GM06990 (cell line): ENCODE data around the gene TENM3.

Source experiments
- DNase-seq: peaks from one replicate; pipeline ENCODE4 v3.0.0-alpha.2; 2011; ENCODE audit not compliant: insufficient read length; ENCODE audit errors: extremely low read depth
- H3K27me3 ChIP-seq: replicated peaks from 2 replicates; pipeline ENCODE4 v1.6.0; 2011; ENCODE audit warnings: low read length; ENCODE audit not compliant: control insufficient read depth, insufficient read depth
- H3K36me3 ChIP-seq: 2 replicates; pipeline ENCODE4 v1.5.1; 2011; ENCODE audit warnings: low read length; ENCODE audit not compliant: control insufficient read depth, insufficient read depth
- H3K4me3 ChIP-seq: replicated peaks from 2 replicates; pipeline ENCODE4 v1.5.1; 2011; ENCODE audit warnings: low read depth, mild to moderate bottlenecking, control low read depth, low read length
- CTCF ChIP-seq: IDR thresholded peaks from 2 replicates; pipeline ENCODE4 v1.5.1; 2011; ENCODE audit warnings: low read length, control low read depth, mild to moderate bottlenecking, inconsistent platforms; ENCODE audit not compliant: insufficient read depth, poor library complexity, severe bottlenecking

Gene TENM3

GRCh38 chr4:182827954-182828353 lies 584.8 kb downstream of the TENM3 start:
- no peak for TF ChIP-seq CTCF
- DNase-seq, result no peak
- Histone ChIP-seq H3K27me3 (no peaks in the 10 kb centered on the region), H3K4me3 (no peak overlapping the region), H3K36me3 (no peaks in the 10 kb centered on the region)

GRCh38 chr4:182828360-182829025 lies 585.3 kb downstream of the TENM3 start:
- Histone ChIP-seq H3K27me3 (no peaks in the 10 kb centered on the region), H3K4me3 (no peak overlapping the region), H3K36me3 (no peaks in the 10 kb centered on the region)
- no peak for DNase-seq
- no peak for TF ChIP-seq CTCF

- Histone ChIP-seq H3K36me3 (no peaks in the 10 kb centered on the region), H3K27me3 (no peaks in the 10 kb centered on the region), H3K4me3 (no peak overlapping the region)
- no peak for DNase-seq
- TF ChIP-seq CTCF, result no peak
These were observed 586.0 kb downstream of the TENM3 start for GRCh38 chr4:182829196-182829595.

- TF ChIP-seq CTCF, result no peak
- Histone ChIP-seq H3K4me3 (no peak overlapping the region), H3K27me3 (no peaks in the 10 kb centered on the region), H3K36me3 (no peaks in the 10 kb centered on the region)
- DNase-seq, result no peak
These were observed 588.2 kb downstream of the TENM3 start for GRCh38 chr4:182831376-182831775.

- H3K4me3 ChIP-seq, result no peak overlapping the region
These were observed 589.3 kb downstream of the TENM3 start for GRCh38 chr4:182832352-182833120.

More at GRCh38 chr4:182832352-182833120, 589.3 kb downstream of the TENM3 start:
- DNase-seq, result no peak
- H3K36me3 ChIP-seq, result no peaks in the 10 kb centered on the region
- H3K27me3 ChIP-seq, result no peaks in the 10 kb centered on the region
- no peak for TF ChIP-seq CTCF
